HG03097 (cell line): Measurements from ENCODE around the gene SDCBP2.

ENCODE experiments used
- ATAC-seq: cut with Tn5 transposase; IDR thresholded peaks from one replicate; pipeline ENCODE4 v1.9.1; 2021; ENCODE audit not compliant: unreplicated experiment, low FRiP score

SDCBP2 gene

DNA sequence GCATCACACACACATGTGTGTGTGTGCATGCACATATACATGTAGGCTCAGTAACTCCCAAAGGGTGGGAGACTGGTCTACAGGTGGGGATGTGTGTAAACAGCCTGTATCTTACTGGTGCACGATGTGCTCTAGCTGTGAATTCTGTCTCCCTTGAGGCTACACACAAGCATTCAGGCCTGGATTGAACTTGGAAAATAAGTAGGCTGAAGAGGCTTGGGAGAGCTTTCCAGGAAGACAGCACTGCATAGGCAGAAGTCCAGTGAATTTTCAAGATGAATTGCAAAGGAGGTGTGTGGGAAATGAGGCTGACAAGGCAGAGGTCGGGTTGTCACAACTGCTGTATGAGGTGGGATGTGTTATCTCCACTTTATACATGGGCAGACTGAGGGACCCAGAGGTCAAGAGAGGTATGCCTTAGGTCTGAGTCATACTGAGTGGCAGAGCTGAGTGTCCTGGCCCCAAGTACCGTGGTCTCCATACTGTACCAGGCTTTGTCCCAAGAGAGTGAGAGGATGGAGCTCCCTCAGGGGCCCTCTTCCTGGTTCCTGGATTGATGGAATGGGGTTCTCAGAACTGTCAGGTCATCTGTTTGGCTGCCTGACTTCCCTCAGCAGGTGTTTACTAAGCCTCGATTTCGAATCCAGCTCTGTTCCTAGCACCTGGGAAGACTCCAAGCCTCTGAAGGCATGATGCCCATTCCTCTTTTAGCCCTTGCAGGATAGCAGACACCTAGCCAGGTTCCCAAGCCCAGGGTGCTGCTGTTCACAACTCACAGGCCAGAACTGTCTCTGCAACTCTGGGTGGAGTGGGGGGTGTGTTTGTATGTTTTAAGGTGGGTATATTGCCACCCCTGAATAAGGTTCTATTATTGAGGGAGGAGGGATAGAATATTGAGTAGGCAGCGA lies 48.5 kb downstream of the SDCBP2 start:
- ATAC-seq = no peak

DNA sequence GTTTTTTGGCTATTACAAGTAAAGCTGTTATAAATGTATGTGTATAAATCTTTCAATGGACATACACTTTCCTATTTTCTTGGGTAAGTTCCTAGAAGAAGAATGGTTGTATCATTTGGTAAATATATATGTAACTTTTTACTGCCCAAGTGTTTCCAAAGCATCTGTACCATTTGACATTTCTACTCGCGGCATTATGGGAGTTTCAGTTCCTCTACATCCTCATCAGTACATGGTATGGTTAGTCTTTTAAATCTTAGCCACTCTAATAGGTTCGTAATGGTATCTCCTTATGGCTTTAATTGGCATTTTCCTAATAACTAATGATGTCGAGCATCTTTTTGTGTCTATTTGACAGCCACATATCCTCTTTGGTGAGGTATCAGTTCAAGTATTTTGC lies 49.9 kb downstream of the SDCBP2 start:
- no peak for ATAC-seq

DNA sequence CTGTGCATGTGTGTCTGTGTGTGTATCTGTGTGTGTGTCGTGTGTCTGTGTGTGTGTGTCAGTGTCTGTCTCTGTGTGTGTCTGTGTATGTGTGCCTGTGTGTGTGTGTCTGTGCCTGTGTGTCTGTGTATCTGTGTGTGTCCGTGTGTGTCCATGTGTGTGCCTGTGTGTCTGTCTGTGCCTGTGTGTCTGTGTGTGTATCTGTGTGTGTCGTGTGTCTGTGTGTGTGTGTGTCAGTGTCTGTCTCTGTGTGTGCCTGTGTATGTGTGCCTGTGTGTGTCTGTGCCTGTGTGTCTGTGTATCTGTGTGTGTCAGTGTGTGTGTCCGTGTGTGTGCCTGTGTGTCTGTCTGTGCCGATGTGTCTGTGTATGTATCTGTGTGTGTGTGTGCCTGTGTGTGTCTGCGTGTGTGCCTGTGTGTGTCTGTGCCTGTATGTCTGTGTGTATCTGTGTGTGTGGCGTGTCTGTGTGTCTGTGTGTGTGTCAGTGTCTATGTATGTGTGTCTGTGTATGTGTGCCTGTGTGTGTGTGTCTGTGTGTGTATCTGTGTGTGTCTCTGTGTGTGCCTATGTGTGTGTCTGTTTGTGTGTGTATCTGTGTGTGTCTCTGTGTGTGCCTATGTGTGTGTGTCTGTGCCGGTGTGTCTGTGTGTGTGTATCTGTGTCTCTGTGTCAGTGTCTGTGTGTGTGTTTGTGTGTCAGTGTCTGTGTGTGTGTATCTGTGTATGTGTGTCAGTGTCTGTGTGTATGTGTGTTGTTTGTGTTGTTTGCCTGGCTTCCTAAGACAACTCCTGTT lies 51.2 kb downstream of the SDCBP2 start:
- no peak for ATAC-seq

DNA sequence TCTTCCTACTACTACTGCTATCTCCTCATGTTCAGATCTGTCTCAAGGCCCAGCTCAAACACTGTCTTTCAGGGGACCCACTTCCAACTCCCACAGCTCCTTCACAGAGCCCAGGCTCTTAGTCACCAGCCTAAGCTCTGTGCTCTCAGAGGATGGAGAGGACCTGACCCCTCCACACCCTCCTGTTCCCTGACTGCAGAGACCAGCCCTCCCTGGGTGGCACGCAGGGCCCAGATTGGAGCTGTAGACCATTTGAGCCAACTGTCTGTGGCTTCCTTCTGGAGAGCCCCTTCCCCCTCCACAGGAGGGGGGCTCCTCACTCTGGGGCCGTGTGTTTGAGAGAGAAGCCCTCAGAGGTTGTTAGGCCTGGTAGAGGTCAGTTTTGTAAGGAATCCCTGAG lies 53.0 kb downstream of the SDCBP2 start:
- no peak for ATAC-seq

DNA sequence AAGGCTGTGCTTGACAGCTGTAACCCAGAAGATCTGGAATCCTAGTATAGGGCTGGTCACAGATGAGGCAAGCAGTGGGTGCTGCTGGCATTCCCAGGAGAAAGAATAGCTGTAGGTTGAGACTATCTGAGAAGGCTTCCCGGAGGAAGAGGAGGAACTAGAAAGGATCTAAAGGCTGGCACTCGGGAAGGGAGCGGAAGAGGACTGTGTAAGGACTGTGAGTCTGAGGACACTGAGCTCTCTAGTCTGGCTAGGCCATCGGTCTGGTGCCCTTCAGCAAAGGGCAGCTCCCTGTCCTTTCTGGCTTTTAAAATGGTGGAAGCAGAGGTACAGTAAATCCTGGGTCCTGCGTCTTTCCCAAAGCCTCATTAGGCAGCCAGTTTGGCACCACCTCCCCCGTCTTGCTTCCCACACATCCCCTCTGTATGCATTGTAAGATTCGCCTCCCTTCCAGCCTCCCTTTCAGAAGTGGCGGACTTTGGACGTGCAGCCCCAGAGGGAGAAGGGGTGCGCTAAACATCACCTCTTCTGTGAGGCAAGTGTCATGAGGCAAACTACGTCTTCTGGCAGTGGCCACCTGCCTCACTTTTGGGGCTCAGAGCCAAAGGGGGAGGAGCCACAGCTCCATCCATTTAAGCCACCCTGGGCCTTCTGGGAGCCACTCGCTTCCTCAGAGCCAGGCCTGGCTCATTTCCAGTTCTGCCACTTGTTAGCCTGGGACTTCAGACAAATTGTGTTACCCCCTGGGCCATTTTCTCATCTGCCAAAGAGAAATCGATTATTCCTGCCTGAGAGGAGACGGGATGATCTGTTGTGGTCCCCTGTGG lies 54.2 kb downstream of the SDCBP2 start:
- no peak for ATAC-seq

DNA sequence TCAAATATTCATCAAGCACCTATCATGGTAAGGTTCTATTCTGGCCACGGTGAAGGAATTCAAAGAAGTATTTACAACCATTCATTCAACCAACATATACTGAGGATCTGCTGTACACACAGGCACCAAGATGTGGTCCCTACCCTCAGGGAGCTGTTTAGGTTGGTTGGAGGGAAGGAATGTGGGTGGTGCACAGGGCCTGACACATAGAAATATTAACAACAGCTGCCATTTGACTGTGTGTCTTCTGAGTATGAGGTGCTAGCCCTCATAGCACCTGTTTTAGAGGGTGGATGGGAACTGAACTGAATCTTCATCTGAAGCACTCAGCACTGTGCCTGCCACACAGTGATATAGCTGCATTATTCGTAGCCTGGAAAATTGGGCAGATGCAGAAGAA lies 55.6 kb downstream of the SDCBP2 start:
- ATAC-seq = no peak

DNA sequence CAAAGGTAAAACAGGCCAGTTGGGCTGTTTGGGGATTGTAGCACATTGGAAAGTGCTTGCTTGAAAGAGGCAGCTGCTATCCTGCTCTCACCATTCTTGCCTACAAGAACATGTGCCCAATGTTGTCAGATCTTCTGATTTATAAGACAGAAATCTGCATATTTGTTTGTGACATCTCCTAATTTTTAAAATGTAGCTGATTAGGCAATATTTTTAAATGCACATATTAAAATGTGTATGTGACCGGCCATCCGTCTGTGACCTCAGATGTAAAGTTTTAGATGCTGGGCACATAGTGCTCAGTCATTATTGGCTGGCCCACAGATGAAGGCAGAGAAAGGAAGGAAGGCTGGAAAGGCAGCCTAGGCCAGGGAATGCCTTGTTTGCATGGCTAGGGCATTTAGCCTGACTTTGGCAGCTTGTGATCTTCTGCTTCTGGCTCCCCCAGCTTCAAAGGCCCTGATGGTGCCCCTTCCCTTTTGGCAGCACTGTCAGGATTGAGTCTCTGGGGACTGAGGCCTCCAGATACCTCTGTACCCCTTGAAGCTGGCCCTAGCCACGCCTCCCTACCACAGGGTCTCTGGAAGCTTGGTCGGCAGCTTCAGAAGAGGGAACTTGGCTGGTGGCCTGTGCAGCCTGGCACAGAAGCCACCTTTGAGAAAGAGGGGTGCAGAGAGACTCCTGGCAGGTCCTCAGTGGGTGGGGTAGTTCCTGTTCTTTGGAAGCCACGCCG lies 56.4 kb downstream of the SDCBP2 start:
- ATAC-seq = no peak

DNA sequence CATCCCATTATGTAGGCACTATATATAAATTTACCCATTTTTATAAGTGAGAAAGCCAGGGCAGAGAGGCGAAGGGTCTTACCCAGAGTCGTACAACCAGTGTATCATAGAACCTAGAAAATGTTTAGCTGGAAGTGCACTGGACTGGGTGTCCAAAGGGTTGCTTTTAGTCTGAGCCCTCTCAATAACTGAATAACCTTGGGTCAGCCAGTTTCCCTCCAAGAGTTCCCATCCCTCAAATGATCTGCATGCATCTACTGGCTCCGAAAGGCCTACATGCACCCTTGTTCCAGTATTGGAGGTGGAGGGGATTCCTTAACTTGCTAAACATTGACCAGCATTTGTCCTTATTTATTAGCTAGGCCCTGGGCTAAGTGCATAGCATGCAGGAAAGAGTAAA lies 59.1 kb downstream of the SDCBP2 start:
- no peak for ATAC-seq

DNA sequence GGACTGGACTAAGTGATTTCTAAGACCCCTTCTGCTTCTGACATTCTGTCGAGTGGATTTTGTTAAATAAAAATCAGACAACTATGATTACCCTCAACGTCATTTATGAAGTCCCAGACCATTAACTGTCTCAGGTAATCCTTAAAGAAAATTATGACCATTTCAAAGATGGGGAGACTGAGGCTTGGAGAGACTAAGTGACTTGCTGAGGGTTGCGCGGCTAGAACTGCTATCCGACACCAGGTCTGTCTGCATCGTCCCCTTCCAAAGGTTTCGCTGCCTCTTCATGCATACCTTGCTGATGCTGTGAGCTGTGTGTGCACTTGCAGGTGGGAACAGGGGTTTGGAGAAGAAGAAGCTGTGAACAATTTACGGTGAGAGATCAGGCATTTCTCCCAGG lies 59.7 kb downstream of the SDCBP2 start:
- ATAC-seq = no peak

DNA sequence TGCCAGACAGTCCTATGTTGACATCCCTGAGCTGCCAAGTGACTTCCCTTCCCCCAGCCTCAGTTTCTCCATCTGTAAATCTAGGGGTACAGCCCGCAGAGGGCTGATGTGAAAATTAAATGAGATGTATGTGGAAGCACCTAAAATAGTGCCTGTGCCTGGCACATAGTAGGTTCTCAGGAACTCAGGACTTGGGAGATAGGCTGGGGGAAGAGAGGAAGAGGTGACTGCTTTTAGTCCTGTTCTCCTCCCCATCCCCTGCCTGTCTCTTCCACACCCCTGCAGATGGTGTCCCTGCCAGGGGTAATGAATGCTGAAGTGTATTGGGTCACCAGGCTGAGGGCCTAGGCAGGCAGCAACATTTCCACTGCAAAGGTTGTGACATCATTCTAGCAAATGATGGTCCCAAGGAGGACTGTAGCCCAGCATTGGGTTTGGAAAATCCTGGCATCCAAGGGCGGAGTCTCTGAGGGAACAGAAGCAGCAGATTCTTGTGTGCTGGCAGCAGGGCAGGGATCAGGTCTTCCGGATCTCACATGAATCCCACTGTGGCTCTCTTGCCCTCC lies 61.0 kb downstream of the SDCBP2 start:
- ATAC-seq = no peak

DNA sequence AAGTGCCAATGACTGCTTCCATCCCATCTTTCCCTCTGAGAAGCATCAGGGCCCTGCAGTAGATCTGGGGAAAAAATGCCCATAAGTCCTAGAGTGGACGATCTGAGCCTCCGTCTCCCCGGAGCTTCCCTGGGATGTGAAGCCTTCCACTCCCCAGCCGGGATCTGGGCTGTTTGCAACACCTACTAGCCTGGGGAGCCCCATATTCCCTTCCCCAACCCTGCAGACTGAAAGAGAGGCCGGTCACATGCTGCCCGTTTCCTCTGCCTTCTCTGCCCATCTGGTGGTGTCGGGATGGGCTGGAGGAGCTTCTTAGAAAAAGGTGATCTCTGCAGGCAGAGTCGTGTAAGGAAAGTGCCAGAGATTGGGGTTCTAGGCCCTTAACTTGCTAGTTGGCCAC lies 61.8 kb downstream of the SDCBP2 start:
- ATAC-seq = no peak

DNA sequence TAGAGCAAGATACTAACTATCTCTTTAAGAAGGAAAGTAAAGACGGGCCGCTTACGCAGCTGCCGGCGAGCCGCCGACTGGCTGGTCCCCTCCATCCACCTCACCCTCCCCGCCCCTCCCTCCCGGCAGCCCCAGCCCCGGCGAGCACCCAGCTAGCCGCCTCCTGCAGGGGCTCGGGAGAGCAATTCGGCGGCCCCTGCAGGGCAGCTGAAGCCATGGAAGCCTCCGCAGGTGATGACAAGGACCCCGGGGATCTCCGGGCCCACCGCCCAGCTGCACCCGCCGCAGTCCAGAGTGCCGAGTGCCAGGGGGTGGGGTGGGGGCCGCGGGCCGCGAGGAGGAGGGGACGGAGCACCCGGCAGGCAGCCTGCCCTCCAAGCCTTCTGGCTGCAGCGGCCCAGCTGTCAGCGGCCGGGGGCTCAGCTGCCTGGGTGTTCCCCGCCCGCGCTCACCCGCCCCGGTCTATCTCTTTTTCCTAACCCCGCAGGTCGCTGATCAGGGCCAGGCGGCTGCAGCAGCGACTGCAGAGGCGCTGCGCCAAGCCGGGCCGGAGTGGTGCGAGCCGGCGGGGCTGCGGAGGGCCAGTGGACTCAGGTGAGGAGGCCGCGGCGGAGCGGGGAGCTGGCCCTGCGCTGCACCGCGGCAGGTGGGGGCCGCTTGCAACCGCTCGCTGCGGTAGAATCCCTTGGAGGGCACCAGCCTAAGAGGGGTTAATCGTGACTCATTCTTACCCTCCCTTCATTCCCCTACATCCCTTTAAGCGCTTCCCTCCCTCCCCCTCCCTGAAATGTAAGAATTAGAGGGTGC lies 62.6 kb downstream of the SDCBP2 start, which contains the start of gene SNPH:
Gene SNPH (plus strand): TSS at position 128 of the 807 bp plus-strand sequence. CDS start 29,946 bp downstream, outside the sequence.
- ATAC-seq = no peak

DNA sequence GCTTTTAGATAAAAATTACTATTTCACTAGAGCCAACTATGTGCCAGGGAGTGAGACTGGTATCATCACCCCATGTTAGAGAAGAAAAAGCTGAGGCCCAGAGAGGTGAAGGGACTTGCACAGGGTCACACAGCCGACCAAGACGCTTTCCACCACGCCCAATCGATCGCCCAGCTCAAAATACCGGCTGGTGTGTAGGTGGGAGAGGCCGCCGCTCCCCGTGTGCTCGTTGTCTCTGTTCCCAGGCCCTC lies 63.1 kb downstream of the SDCBP2 start:
- no peak for ATAC-seq

DNA sequence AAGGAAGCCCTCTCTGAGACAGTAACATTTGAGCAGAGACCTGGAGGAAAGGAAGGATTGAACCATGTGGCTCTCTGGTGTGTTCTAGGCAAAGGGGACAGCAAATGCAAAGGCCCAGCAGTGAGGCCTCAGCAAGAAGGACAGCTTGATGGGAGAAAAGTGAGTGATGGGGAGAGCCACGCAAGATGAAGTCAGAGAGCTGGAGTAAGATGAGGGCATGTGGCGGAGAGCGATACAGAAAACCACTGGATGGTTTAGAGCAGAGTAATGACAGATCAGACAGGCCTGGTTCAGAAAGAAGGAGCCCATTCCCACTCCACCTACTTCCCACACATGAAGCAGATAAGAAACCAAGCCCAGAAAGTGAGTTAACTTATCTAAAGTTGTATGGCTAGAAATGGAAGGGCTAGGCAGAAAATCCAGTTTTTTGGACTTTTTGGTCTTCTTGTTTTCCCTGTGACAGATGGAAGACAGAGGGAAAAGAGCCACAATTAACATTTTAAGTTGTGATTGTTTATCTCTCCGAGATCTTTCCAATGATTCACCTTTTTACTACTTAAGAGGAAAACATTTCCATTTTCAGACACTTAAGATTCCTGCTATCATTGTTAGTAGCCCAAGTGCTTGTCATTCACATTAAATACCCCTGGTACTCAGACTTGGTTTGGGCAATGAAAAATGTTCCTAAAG lies 63.6 kb downstream of the SDCBP2 start:
- no peak for ATAC-seq

DNA sequence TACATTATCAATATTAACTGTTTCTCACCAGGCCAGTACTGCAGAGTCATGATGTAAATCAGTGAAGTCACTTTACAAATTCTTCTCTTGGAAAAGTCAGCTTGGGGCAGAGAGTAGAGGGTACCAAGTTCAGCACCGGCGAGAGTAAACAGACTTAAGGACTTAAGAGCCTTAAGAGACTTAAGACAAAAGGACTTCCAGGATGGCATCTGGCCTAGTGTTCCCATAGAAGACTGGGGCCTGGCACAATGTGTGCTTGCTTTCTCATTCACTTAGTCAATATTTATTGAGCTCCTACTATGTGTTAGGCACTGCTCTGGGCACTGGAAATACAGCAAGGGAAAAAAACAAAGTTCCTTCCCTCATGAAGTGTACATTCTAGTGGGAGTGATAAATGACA lies 64.2 kb downstream of the SDCBP2 start:
- no peak for ATAC-seq

DNA sequence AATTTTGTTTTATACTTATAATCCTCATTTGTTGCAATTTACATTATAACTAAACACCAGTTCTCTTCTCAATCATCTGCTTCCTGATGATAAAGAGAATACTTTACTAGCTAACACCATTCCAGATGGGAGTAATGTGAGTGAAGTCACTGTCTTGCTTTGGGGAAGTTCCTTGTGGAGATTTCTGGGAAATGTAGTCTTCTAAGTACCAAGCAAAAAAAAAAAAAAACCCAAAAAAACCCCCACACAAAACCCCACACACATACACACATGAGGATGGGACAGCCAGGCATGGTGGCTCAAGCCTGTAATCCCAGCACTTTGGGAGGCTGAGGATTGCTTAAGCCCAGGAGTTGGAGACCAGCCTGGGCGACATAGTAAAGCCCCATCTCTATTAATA lies 65.1 kb downstream of the SDCBP2 start:
- ATAC-seq = no peak
